GDM1 (cell line): ENCODE data around the gene CEP128.

Experiments used
- DNase-seq: peaks from one replicate; lab custom pipeline; 2025; lab: John Stamatoyannopoulos, UW

CEP128 gene

DNA sequence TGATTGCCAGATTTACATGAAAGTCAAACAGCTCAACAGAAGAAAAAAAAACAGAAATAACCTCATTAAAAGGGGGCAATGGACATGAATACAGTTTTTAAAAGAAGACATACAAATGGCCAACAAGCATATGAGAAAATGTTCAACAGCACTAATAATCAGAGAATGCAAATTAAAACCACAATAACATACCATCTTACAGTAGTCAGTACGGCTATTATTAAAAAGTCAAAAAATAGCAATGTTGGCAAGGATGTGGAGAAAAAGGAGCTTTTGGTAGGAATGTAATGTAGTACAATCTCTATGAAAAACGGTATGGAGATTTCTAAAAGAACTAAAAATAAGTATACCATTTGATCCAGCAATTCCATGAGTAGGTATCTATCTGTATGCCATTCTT lies 272.1 kb downstream of the CEP128 start:
- DNase-seq = no peak

DNA sequence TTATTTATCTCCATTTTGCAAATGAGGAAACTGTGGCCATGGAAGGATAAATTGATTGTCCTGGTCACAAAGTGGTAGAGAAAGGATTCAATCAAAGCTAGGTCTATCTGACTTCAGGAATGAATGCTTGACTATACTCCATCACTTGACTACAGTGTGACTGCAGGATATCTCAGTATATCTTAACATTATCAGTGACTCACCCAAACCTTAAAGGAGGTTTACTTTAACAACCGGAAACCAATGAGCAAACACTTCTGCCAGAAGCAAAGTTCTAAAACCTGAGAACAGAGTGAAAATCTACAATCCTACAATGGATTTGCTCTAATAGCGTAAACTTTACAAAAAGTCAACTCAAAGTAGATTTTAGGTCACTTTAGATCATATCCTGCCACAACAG lies 277.0 kb downstream of the CEP128 start:
- no peak for DNase-seq

DNA sequence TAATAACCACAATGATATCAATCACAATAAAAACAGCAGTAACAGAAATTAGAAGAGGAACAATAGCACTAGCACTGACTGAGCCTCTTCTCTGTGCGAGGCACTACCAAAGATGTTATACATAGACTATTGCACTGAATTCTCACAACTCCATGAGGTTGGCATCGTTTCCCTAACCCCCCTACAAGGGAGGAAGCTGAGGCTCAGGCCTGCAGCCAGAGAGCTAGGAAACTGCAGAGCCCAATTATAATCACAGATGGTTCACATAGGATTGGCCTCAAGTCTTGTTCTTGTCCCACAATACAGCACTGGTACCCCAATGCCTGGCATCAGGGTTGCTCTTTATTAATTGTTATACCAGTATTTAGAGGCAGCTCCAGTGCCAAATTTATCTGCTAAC lies 278.0 kb downstream of the CEP128 start:
- DNase-seq = no peak

DNA sequence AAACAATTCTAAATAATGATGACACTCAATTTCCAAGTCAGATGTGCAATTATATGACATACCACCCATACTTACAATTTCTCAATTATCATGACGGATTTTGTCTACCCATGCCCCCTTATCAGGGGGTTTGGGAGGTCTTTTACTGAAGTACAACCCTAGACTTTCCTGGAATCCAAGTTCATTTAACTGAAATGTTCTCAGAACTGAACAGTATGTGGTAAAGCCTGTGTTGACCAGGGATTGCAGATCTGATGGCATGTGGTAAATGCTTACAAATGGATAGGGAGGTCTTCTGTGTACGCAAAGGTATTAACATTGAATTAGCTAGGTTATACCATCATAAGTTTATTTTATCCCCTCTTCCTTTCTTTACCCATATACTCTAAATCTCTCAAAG lies 281.8 kb downstream of the CEP128 start:
- no peak for DNase-seq

DNA sequence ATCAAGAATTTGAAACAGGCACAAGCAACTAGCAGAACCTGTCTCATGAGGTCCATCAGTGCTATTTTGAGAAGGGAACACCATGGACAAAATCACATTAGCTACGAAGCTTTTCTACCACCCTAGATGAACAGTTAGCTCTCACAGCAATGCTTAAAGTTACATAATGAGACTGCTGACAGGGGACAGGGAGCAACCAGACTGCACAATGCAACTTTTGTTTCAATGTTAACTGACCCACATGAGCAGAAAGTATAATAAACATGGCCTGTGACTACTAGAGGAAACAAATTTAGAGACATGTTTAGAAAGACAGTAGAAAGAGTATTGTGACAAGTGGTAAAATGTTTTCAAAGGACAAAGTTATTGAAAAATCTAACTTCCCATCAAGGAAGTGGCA lies 282.8 kb downstream of the CEP128 start:
- DNase-seq = no peak

DNA sequence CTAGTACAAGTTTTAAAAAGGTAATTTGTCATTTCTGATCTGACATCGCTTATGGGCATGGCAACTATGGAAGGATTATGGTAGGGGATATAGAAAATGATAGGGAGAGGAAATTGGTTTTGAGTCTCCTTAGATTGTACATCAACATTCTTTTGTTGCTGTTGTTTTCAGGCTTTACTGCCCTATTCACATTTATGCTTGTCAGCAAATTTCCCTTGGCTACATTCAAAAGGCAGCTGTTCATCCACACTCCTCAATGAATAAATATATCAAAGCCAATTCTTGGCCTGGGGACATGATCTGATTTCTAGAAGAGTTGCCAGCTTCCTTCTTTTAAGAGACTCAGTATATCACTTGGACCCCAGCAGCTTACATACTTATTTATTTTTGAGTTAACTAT lies 283.4 kb downstream of the CEP128 start:
- DNase-seq = no peak

DNA sequence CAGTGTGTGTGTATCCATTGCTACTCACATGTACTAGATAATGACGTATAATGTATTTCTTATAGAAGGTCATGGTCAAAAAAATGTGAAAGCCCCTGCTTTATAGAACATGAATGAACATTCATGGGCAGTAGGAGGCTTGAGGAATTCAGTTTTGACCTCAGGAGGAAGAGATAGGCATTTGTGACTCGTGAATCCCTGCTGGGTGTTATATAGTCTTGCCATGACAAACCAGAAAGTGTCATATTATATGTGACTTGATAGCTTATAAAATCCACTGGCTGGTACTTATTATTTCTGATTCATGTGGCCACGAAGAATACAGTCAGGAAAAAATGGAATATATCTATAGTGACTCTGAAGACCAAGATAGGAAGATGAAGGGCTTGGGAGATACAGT lies 287.6 kb downstream of the CEP128 start:
- no peak for DNase-seq

DNA sequence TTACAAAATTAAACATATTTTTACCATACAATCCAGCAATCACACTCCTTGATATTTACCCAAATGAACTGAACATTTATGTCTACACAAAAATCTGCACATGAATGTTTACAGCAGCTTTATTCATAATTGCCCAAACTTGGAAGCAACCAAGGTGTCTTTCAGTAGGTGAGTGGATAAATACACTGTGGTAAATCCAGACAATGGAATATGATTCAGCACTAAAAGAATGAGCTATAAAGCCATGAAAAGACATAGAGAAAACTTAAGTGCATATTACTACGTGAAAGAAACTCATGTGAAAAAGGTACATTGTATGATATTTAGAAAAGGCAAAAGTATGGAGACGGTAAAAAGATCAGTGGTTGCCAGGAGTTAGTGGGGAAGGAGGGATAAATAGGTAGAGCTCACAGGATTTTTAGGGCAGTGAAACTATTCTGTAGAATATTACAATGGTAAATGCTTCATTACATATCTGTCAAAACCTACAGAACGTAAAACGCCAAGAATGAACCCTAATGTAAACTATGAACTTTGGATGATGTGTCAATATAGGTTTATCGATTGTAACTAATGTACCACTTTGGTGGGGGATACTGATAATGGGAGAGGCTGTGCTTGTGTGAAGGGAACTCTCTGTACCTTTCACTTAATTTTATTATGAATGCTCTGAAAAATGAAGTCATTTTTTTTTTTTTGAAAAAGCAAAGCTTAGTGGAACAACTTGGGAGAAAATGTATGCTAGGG lies 295.7 kb downstream of the CEP128 start:
- no peak for DNase-seq

DNA sequence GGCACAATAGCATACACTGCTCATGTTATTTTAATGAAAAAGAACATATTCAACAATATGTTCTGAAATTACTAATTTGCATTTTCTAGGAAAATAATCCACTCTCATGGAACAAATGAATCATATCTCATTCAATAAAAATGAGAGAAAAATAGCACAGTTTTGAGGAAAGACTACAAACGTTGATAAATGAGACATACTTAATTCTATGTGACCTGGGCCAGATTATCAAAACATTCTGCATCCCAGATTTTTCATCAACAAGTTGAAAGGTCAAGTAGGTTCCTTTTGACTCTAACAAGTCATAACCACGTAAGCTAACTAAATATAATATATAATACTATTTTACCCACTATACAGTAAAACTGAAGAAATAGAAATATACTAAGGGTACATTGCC lies 296.7 kb downstream of the CEP128 start:
- DNase-seq = no peak

DNA sequence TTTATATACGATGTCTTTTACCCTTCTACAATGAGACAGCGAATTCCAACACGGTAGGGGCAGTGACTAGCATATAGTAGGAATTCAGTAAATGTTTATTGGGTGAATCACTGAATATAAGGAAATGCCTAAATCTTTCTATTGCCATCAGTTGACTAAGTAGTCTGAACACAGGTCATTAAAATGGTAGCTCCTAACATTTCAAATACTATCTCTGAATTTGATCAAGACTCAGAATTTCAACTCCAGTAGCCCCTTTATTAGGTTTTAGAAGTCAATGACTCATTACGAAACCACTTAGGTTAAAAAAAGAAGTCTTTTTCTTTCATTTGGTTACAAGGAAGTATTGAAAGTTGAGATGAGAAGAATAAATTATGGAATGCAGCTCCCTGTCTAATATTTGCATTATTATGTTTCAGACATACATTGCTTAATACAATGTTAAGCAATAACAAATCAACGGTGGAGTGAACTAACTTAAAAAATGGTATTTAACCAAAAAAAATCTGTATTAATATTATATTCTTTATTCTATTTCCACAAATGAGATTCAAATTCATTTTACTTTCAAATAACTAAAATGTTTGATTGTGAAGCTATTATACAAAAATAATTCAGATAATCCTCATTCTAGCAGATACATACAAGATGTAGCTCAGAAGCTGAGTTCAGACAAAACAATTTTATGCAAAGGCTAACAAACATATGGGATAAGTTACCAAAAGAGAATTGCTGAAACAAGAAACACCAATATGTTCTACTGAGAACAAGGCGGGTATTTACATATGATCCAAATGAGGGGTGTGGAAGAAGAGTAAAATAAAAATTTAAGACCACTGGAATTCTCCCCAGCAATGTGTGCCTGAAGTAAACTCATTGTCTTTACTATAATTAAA lies 302.7 kb downstream of the CEP128 start:
- no peak for DNase-seq

DNA sequence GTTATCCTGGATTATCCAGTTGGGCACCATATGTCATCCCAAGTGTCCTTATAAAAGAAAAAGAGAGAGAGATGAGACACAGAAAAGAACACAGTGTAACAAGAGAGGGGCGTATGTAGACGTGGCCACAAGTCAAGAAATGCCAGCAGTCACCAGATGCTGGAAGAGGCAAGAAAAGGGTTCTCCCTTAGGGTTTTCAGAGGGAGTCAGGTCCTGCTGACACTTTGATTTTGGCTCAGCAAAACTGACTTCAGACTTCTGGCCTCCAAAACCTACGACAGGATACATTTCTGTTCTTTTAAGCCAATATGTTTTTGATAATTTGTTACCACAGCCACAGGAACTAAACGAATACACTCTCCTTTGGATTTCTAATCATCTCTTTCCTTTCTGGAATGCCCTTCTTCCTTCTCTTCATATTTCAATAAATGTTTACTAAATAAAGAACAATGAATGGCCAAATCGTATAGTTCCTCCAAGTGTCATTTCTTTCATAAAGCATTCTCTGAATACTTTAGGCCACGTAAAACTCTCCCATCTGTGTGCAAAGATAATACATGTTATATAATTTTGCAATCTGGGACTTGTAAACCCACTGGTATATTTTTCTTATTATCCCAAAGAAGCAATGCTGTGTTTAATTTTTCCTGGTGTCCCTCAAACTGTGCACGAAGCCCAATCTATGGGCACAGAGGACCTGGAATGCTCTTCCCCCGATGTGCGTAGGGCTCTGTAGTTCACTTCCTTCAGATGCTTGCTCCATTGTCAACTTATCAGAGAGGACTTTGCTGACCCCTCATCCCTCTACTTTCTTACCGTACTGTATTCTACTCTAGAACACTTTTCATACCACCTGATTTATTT lies 303.6 kb downstream of the CEP128 start:
- no peak for DNase-seq

DNA sequence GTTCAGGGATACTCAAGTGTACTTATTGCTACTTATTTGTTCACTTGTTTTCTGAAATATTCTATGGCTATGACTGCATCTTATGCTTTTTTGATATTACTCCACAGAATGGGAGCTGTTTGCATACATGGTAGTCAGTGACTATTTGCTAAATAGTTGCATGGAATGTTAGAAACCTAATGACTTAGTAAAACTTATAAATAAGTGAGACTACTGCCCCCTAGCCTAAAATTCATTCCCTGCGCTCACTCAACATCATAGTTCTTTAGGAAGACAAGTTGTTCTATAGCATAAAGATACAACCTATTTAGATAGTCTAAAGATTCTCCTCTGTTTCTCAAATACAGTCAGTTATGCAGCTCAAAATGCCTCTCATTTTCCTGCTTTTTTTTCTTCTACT lies 305.5 kb downstream of the CEP128 start:
- DNase-seq = no peak

DNA sequence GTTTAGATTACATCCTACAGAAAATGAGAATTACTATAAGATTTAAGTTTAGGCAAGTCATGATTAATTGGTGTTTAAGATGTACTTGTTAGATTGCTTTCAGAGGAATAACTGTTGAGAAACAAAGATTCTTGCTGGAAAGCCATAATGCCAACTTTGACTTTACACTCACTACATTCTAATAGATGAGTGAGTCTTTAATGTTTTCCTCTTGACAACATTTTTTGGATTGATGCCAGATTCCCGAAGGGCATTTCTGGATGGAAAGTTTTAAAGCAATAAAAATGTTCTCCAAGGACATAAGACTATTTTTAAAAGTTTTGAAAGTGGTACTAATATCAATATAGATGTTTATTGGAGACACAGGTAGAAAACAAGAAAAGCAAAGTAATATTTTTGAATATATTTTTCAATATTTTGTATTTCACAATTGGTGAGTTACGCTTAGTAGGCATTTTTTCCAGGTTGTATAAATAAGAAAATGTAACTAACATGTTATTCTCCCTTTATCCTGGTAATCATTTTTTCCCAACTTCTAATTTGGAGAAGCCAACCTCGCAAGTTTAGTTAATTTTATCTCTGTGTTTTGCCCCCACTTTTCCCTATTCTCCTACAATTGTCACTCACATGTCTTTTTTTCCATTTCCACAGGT lies 307.3 kb downstream of the CEP128 start:
- DNase-seq = no peak

DNA sequence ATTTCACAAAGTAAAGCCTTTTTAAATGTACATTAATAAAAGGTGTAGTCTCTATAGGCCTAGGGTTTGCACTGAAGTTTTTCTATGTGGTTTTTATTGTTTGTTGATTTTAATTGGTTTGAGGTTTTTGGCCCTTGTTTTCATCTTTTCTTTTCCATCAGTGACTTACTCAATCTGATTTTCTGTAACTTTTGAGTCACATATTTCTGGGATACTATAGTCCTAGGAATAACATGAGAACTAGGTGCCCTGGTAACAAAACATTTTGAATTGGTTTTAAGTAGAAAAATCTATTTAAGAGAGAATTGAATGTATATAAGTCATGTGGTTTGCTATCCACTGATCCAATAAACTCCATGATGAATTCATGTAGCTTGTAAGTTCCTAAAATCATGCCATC lies 311.9 kb downstream of the CEP128 start:
- DNase-seq = no peak

DNA sequence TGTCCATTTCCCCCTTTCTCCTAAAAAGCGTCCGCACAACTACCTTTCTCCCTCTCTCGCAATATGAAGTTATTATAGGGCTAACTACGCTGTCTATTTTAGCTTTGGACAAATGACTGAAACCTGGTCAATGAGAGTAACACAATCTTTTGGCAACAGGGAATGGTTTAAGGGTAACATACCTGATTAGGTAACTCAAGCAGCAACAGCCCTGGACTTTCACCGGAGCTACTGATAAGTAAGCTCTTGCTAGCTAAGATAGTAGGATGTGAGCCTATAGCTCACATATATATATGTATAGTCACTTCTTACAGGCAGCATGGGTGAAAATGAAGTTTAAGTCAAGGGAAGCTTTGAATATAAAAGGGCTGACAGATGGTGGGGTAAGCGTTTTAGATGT lies 313.0 kb downstream of the CEP128 start:
- no peak for DNase-seq

DNA sequence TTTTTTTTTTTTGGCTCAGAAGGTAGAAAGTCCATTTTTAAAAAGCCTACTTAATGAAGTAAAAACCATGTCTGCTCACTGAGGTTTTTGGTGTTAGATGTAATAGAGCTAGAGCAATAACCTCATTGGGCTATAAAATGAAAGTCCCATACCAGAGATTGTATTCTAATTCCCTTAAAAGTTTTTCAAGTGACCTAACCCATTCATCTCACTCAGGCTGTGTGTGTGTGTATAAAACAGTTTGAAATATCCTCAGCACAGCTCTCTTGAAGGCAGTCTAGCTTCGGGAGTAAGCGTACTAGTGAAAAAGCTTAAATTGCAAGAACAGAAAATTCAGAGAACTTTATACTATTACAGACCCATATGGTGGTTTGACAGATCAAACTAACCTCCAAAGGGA lies 313.8 kb downstream of the CEP128 start:
- DNase-seq = no peak

DNA sequence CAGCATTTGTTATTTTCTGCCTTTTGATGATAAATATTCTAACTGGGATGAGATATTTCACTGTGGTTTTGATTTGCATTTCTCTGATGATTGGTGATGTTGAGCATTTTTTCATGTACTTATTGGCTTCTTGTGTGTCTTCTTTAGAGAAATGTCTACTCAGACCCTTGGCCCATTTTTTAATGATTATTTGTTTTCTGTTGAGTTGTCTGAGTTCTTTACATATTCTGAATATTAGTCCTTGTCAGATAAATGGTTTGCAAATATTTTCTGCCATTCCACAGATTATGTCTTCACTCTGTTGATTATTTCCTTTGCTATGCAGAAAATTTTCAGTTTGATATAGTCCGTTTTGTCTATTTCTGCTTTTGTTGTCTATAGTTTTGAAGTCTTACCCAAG lies 317.0 kb downstream of the CEP128 start:
- DNase-seq = no peak

DNA sequence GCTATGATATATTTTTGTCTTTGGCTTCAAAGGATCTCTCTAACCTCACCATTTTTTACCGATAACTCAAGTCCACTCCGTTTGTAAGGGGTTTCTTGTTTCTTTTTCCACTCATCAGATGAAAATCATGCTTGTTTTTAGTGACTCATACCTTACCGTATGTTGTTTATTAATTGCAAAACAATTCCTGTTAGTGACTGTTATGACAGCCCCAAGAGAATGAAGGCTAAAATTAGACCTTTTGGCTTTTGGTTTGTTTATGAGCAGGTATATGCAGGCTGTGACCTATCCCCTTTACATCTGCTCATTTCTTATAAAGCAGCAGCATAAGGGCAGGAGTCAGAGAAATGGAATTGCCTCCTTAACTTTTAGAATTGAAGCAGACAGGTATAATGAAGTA lies 319.8 kb downstream of the CEP128 start:
- no peak for DNase-seq

DNA sequence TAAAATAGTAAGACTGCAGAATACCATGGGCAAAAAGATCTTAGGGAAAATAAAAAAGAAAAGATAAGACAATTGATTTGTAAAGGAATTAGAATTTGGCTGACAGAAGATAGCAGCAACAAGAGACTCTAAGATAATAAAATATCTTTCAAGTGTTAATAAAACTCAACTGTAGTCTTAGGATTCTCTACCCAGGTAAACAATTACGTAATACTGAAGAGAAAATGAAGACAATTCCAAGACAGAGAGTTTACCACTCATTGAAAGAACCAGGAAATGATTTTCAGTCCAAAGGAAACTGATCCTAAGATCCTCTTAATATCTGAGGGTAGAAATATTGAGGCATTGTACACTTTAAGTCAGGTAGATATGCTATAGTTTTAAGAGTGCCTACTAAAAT lies 321.1 kb downstream of the CEP128 start:
- DNase-seq = no peak

DNA sequence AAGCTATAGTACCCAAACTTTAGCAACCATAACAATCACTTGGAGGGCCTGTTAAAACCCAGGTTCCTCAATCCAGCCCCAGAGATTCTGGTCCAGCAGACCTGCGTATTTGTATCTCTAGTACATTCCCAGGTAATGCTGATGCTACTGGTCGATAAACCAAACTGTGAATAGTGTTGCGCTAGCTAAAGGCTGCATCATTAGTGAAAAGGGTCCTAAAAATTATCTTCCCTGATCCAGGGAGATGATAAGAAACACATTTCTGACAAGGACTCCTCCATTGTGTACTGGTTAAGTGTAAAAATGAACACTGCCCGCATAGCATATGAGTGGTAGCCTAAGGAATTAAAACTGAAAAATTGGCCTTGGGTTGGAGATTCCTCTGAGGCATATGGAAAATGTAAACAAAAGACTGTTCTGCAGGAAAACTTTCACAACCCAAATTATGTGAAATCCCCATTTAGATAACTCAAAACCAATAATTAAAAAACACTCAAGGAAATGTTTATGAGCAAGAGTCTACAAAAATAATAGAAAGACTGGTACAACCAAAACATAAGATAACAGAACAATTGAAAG lies 322.7 kb downstream of the CEP128 start:
- no peak for DNase-seq

DNA sequence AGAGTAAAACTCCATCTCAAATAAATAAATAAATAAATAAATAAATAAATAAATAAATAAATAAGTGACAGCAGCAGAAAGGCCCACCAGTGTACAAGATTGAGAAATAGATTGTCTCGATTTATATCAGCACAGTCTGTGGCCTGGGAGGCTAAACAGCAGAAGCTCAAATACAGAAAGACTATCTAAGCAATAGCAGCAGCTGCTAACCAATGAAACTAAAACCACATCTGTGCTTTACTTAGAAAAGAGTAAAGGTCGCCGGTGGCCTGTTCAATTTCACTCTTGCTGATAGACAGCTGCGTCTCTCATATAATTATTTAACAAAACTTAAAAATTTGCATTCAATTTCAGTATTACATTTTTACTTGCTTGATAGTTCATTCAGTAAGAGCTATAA lies 325.7 kb downstream of the CEP128 start:
- DNase-seq = no peak

DNA sequence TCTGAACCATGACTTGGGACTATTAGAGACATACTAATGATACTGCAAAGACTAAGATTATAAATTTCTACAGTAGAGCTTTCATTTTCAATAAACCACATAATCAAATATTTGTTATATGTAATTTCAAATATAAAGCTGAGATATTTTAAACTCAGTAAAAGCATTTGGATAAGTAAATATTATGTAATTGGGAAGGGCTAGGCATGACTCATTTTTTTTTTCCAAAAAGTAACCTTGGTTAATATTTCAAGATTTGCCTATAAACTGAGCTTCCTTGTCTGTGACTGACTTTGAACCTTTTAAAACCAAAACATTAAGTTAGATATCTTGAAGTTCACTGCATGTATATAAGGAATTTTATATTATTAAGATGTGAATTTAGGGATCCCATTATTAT lies 332.5 kb downstream of the CEP128 start:
- no peak for DNase-seq
